Measurements from ENCODE around the gene GRK1. TPM values are rescaled to one million over a fixed set of nuclear protein-coding genes. Genes with fewer than 3 reads are reported as not detected.

The GRK1 gene
- total RNA-seq, 2 experiments from 2014 or later = not detected

DNA sequence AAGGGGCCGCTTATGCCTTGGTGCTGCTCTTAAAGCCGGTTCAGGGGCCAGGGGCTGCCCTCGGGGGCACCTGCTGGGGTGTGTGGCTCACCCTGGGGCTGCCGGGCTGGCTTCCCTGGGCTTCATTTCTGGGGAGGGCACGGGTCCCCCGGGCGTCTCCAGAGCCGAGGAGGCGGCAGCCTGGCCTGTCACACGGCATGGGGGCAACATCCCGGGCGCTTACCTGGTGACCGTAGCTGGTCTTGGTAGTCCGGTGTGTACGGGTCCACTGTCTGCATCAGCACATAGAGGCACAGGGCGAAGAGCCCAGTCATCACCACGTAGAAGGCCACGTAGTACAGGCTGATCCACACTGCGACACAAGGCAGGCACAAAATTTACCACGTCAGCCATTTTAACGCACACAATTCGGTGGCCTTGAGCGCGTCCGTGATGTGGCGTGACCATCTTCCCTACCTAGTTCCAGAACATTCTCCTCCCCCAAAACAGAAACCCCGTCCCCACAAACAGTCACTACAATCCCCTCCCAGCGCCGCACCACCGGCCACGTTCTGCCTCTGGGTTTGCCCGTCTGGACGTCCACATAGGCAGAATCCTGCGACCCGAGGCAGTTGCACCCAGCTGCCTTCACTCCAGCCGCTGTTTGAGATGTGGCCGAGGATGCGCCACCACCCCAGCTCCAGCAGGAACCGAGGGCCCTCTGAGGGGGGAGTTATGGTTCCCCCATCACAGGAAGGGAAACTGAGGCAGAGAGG, 12.3 kb upstream of the GRK1 start:
- H3K4me2 ChIP-seq (ENCODE audit: low read length) = no peak overlapping the region
- no peak overlapping the region for H3K27ac ChIP-seq (ENCODE audit: low read depth, low read length, poor library complexity, severe bottlenecking)
- BruUV-seq (replicated peaks) = no TSS peak
- H3K79me2 ChIP-seq (ENCODE audit: insufficient read depth, low read depth, low read length) = no peaks in the 10 kb centered on the region
- TF ChIP-seq EZH2phosphoT487 (IDR thresholded peaks at IDR 0.05; ENCODE audit: borderline replicate concordance, low read depth, low read length) = no peak
- no peak for TF ChIP-seq CTCF (conservative IDR thresholded peaks at IDR 0.05; ENCODE audit: low read length)
- ChIA-PET CTCF (ENCODE audit: unreplicated experiment) (no interaction called here), POLR2A (no interaction called here)
- intact Hi-C loops (cut with micrococcal nuclease; ENCODE audit: unreplicated experiment) = no loop called here
- DNase-seq (ENCODE audit: low spot score) = no peak
- no peak overlapping the region for H3K4me3 ChIP-seq (ENCODE audit: low read depth, low read length, poor library complexity, severe bottlenecking)
- no peaks in the 10 kb centered on the region for H3K9me3 ChIP-seq (ENCODE audit: low read length)
- H3K4me1 ChIP-seq (ENCODE audit: insufficient read depth, low read length, poor library complexity, severe bottlenecking) = no peaks in the 10 kb centered on the region
- no peaks in the 10 kb centered on the region for H3K36me3 ChIP-seq (ENCODE audit: insufficient read depth, low read length)
- H4K20me1 ChIP-seq (ENCODE audit: insufficient read depth, low read length) = no peaks in the 10 kb centered on the region
- H2AFZ ChIP-seq (ENCODE audit: low read length) = no peak overlapping the region
- no peaks in the 10 kb centered on the region for H3K9me2 ChIP-seq (ENCODE audit: insufficient read depth, low read length)

- Histone ChIP-seq H4K20me1 (ENCODE audit: insufficient read depth, low read length) (no peaks in the 10 kb centered on the region), H3K4me3 (ENCODE audit: low read depth, low read length, poor library complexity, severe bottlenecking) (no peak overlapping the region), H3K27ac (ENCODE audit: low read depth, low read length, poor library complexity, severe bottlenecking) (no peak overlapping the region), H2AFZ (ENCODE audit: low read length) (no peak overlapping the region), H3K9me3 (ENCODE audit: low read length) (no peaks in the 10 kb centered on the region), H3K79me2 (ENCODE audit: insufficient read depth, low read depth, low read length) (no peaks in the 10 kb centered on the region), H3K36me3 (ENCODE audit: insufficient read depth, low read length) (no peaks in the 10 kb centered on the region), H3K9me2 (ENCODE audit: insufficient read depth, low read length) (no peaks in the 10 kb centered on the region), H3K4me1 (ENCODE audit: insufficient read depth, low read length, poor library complexity, severe bottlenecking) (no peaks in the 10 kb centered on the region), H3K4me2 (ENCODE audit: low read length) (no peak overlapping the region)
- ChIA-PET CTCF (ENCODE audit: unreplicated experiment) (interaction anchor here (0.6 kb wide), 1 partner anchor 1651 kb away, joined by 3 read pairs; no protein-coding TSS in a partner anchor), POLR2A (no interaction called here)
- intact Hi-C loops (cut with micrococcal nuclease; ENCODE audit: unreplicated experiment) = no loop called here
- no peak for TF ChIP-seq EZH2phosphoT487 (IDR thresholded peaks at IDR 0.05; ENCODE audit: borderline replicate concordance, low read depth, low read length)
- no peak for TF ChIP-seq CTCF (conservative IDR thresholded peaks at IDR 0.05; ENCODE audit: low read length)
- DNase-seq (ENCODE audit: low spot score) = no peak
- BruUV-seq (replicated peaks) = no TSS peak
These were observed 11.5 kb upstream of the GRK1 start for GRCh38 chr13:113655346-113656002.
